WTC11 (cell line): ENCODE data around the gene CALR3. TPM values are rescaled to one million over a fixed set of nuclear protein-coding genes. Genes with fewer than 3 reads are reported as not detected.

Experiments
- ATAC-seq: fragments of 200-7000 bp; cut with Tn5 transposase; 2 replicates; pipeline ENCODE4 v1.10.0; 2021; ENCODE audit warnings: mild to moderate bottlenecking, moderate library complexity
- CTCF ChIA-PET: fragments of 300-600 bp; sonication (Branson Sonifier 250); formaldehyde crosslinking; loops from one replicate; lab custom pipeline; 2021; ENCODE audit warnings: antibody characterized with exemption; lab: Charles Lee
- POLR2A ChIA-PET: fragments of 350-600 bp; sonication (Branson Sonifier 250); formaldehyde crosslinking; loops from one replicate; lab custom pipeline; 2021; ENCODE audit warnings: antibody characterized with exemption; lab: Charles Lee
- DNase-seq: peaks from one replicate; pipeline ENCODE4 v3.0.0; 2021; ENCODE audit warnings: low spot score
- H3K27ac Mint-ChIP-seq: 2 replicates; pipeline ENCODE4 v1.8.0; 2021; ENCODE audit warnings: mixed read lengths
- H3K27me3 Mint-ChIP-seq: 2 replicates; pipeline ENCODE4 v1.8.0; 2021; ENCODE audit warnings: low read depth, mild to moderate bottlenecking, moderate library complexity, mixed read lengths
- H3K36me3 Mint-ChIP-seq: 2 replicates; pipeline ENCODE4 v1.8.0; 2021; ENCODE audit warnings: mixed read lengths
- H3K4me1 Mint-ChIP-seq: 2 replicates; pipeline ENCODE4 v1.8.0; 2022; ENCODE audit warnings: mixed read lengths
- H3K4me3 Mint-ChIP-seq: 2 replicates; pipeline ENCODE4 v1.8.0; 2021; ENCODE audit warnings: mild to moderate bottlenecking, moderate library complexity, mixed read lengths
- H3K9me3 Mint-ChIP-seq: 2 replicates; pipeline ENCODE4 v1.8.0; 2021; ENCODE audit warnings: mixed read lengths
- ATF1 ChIP-seq: sonication (generic); formaldehyde crosslinking; IDR thresholded peaks from 2 replicates; pipeline ENCODE4 v1.8.1; 2023; ENCODE audit warnings: mild to moderate bottlenecking, moderate library complexity, missing genetic modification reagents
- ATF3 ChIP-seq: sonication (generic); formaldehyde crosslinking; conservative IDR thresholded peaks from 2 replicates; pipeline ENCODE4 v1.8.1; 2022; ENCODE audit warnings: mild to moderate bottlenecking, missing genetic modification reagents
- ELF4 ChIP-seq: sonication (generic); formaldehyde crosslinking; IDR thresholded peaks from 2 replicates; pipeline ENCODE4 v1.8.1; 2022; ENCODE audit warnings: low read depth, mild to moderate bottlenecking, moderate library complexity, missing genetic modification reagents
- NFATC4 ChIP-seq: fragments of 250-450 bp; sonication (Bioruptor Pico); IDR thresholded peaks from 2 replicates; pipeline ENCODE4 v1.9.0; 2021; ENCODE audit warnings: mild to moderate bottlenecking
- PRRX2 ChIP-seq: fragments of 250-450 bp; sonication (Bioruptor Pico); IDR thresholded peaks from 2 replicates; pipeline ENCODE4 v1.8.0; 2021; ENCODE audit warnings: mild to moderate bottlenecking
- STAT6 ChIP-seq: sonication (generic); formaldehyde crosslinking; conservative IDR thresholded peaks from 2 replicates; pipeline ENCODE4 v1.8.1; 2023; ENCODE audit warnings: mild to moderate bottlenecking, low read depth, missing genetic modification reagents, moderate library complexity
- TP53 ChIP-seq: sonication (generic); formaldehyde crosslinking; IDR thresholded peaks from 2 replicates; pipeline ENCODE4 v1.8.1; 2023; ENCODE audit warnings: mild to moderate bottlenecking, missing genetic modification reagents
- ZNF138 ChIP-seq: sonication (generic); formaldehyde crosslinking; conservative IDR thresholded peaks from 2 replicates; pipeline ENCODE4 v1.8.1; 2022; ENCODE audit warnings: mild to moderate bottlenecking, moderate library complexity, missing genetic modification reagents
- ZNF232 ChIP-seq: sonication (generic); formaldehyde crosslinking; IDR thresholded peaks from 2 replicates; pipeline ENCODE4 v1.8.0; 2022; ENCODE audit warnings: mild to moderate bottlenecking, missing genetic modification reagents
- ZNF263 ChIP-seq: sonication (generic); formaldehyde crosslinking; IDR thresholded peaks from 2 replicates; pipeline ENCODE4 v1.8.1; 2022; ENCODE audit warnings: low read depth, mild to moderate bottlenecking, moderate library complexity, missing genetic modification reagents
- ZNF423 ChIP-seq: fragments of 250-450 bp; sonication (Bioruptor Pico); IDR thresholded peaks from 2 replicates; pipeline ENCODE4 v2.1.2; 2022; ENCODE audit warnings: mild to moderate bottlenecking, moderate library complexity
- ZNF425 ChIP-seq: fragments of 250-450 bp; sonication (Bioruptor Pico); conservative IDR thresholded peaks from 2 replicates; pipeline ENCODE4 v1.9.0; 2021; ENCODE audit warnings: mild to moderate bottlenecking
- ZNF532 ChIP-seq: fragments of 250-450 bp; sonication (Bioruptor Pico); IDR thresholded peaks from 2 replicates; pipeline ENCODE4 v1.9.0; 2021; ENCODE audit warnings: mild to moderate bottlenecking, borderline replicate concordance
- total RNA-seq: library from RNA; stranded (reverse); gene quantifications from 3 replicates; pipeline ENCODE4 v1.2.3, GENCODE V29; 2021
- TF ChIP-seq, protein P1 (sequence below): sonication (generic); formaldehyde crosslinking; IDR thresholded peaks from 2 replicates; pipeline ENCODE4 v1.8.1; 2023; ENCODE audit warnings: mild to moderate bottlenecking, missing genetic modification reagents
- TF ChIP-seq, protein P2 (sequence below): sonication (generic); formaldehyde crosslinking; IDR thresholded peaks from 2 replicates; pipeline ENCODE4 v1.8.0; 2022; ENCODE audit warnings: mild to moderate bottlenecking, missing genetic modification reagents
- TF ChIP-seq, protein P3 (sequence below): sonication (generic); formaldehyde crosslinking; IDR thresholded peaks from 2 replicates; pipeline ENCODE4 v1.8.0; 2023; ENCODE audit warnings: missing genetic modification reagents
- TF ChIP-seq, protein P4 (sequence below): fragments of 250-450 bp; sonication (Bioruptor Pico); IDR thresholded peaks from 2 replicates; pipeline ENCODE4 v1.9.0; 2021; ENCODE audit warnings: mild to moderate bottlenecking

The CALR3 gene
- total RNA-seq, 1 experiment from 2014 or later = 0.87 TPM

DNA sequence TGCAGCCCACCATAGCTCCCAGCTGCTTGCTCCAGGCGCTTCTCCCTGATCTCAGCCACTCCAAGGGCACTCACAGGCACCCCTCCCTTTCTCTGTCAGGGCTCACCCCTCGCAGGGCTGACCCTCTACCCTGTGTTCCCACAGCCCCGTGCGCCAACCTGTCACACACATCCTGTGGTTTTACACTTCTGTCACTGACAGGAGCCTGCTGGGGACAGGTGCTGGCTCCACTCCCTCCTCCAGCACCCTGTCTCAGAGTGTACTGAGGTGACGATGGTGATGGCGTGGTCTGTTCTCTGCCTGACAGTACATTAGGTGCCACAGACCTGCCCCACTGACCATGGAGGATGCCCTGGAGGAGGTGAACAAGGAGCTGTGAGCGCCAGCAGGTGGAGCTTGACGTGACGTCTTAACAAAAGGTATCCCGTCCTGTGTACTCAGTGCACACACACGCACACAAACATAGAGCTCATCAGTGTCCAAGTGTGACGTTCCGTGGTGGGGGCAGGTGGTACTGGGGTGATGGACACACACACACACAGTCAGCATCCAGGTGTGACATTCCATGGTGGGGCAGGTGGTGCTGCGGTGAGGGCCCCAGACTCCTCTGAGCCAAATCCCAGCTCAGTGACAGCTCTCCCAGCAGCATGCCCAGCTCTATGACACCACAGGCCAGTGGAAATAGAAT lies 21.1 kb upstream of the CALR3 start (continued):
- TF ChIP-seq, protein P1, sequence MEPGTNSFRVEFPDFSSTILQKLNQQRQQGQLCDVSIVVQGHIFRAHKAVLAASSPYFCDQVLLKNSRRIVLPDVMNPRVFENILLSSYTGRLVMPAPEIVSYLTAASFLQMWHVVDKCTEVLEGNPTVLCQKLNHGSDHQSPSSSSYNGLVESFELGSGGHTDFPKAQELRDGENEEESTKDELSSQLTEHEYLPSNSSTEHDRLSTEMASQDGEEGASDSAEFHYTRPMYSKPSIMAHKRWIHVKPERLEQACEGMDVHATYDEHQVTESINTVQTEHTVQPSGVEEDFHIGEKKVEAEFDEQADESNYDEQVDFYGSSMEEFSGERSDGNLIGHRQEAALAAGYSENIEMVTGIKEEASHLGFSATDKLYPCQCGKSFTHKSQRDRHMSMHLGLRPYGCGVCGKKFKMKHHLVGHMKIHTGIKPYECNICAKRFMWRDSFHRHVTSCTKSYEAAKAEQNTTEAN (CRISPR knock-in tag) = no peak
- no peak for TF ChIP-seq STAT6 (CRISPR knock-in tag)
- TF ChIP-seq ZNF425 (CRISPR knock-in tag) = no peak
- no peak for TF ChIP-seq ATF3 (CRISPR knock-in tag)

GRCh38 chr19:16516381-16516780 lies 20.4 kb upstream of the CALR3 start:
- H3K9me3 Mint-ChIP-seq = no peaks in the 10 kb centered on the region
- no peaks in the 10 kb centered on the region for H3K27me3 Mint-ChIP-seq
- ChIA-PET CTCF (interaction anchor here (0.6 to 4.5 kb wide), 2 partner anchors 74 to 268 kb away, joined by 4 to 43 read pairs; no protein-coding TSS in a partner anchor), POLR2A (interaction anchor here (0.5 kb wide), 1 partner anchor 312 kb away, joined by 13 read pairs; no protein-coding TSS in a partner anchor)
- no peak overlapping the region for H3K4me3 Mint-ChIP-seq
- no peak overlapping the region for H3K27ac Mint-ChIP-seq
- DNase-seq (no peak), ATAC-seq (no peak)
- H3K4me1 Mint-ChIP-seq = no peaks in the 10 kb centered on the region
- H3K36me3 Mint-ChIP-seq = peaks cover 46% of the 10 kb centered on the region
- TF ChIP-seq ZNF138 (CRISPR knock-in tag) (no peak), TP53 (CRISPR knock-in tag) (no peak), PRRX2 (CRISPR knock-in tag) (no peak), NFATC4 (no peak), ZNF423 (CRISPR knock-in tag) (no peak), ATF1 (CRISPR knock-in tag) (no peak), STAT6 (CRISPR knock-in tag) (no peak), ZNF532 (CRISPR knock-in tag) (no peak), ELF4 (CRISPR knock-in tag) (no peak), ZNF232 (CRISPR knock-in tag) (no peak), ZNF263 (no peak)
- TF ChIP-seq, protein P2, sequence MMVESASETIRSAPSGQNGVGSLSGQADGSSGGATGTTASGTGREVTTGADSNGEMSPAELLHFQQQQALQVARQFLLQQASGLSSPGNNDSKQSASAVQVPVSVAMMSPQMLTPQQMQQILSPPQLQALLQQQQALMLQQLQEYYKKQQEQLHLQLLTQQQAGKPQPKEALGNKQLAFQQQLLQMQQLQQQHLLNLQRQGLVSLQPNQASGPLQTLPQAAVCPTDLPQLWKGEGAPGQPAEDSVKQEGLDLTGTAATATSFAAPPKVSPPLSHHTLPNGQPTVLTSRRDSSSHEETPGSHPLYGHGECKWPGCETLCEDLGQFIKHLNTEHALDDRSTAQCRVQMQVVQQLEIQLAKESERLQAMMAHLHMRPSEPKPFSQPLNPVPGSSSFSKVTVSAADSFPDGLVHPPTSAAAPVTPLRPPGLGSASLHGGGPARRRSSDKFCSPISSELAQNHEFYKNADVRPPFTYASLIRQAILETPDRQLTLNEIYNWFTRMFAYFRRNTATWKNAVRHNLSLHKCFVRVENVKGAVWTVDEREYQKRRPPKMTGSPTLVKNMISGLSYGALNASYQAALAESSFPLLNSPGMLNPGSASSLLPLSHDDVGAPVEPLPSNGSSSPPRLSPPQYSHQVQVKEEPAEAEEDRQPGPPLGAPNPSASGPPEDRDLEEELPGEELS (CRISPR knock-in tag) = no peak
- TF ChIP-seq, protein P3, sequence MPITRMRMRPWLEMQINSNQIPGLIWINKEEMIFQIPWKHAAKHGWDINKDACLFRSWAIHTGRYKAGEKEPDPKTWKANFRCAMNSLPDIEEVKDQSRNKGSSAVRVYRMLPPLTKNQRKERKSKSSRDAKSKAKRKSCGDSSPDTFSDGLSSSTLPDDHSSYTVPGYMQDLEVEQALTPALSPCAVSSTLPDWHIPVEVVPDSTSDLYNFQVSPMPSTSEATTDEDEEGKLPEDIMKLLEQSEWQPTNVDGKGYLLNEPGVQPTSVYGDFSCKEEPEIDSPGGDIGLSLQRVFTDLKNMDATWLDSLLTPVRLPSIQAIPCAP (CRISPR knock-in tag) = no peak
- TF ChIP-seq, protein P4, sequence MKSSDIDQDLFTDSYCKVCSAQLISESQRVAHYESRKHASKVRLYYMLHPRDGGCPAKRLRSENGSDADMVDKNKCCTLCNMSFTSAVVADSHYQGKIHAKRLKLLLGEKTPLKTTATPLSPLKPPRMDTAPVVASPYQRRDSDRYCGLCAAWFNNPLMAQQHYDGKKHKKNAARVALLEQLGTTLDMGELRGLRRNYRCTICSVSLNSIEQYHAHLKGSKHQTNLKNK = no peak
